Measurements from ENCODE around the gene C13orf42.

Gene C13orf42

DNA sequence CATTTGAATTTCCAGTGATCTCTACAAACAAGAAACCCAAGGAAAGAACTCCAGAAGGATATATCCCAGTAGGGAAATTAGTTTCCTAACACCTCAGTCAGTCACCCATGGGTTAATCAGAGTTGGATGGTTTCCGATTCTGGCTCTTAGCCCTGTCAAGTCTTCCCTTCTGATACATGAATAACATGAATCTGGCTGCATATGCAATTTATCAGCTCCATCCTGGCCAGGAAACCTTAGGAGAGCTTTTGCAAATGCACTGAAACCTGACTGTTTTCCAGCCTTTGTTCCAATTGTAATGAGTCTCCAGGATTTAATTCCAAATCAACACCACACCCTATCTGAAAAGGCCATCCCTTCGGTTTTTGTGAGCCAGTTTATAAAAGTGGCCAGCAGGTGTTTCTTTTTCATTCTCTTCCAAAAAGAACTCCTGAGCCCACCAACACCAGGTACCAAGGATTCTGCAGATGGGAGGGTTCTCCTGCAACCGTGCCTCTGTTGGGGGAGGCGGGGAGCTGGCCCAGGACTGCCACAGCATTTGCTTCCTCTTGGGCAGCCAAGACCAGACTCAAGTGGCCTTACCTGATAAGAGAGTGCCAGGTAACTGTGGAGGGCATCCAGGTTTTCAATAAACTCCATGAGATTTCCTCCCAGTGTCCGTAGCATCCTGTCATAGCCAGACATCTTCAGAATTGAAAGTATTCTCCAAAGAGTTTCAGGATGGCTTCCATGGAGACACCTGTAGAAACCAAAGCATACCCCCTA lies 77.5 kb downstream of the C13orf42 start:
- no peak for DNase-seq (ENCODE audit: low spot score)

DNA sequence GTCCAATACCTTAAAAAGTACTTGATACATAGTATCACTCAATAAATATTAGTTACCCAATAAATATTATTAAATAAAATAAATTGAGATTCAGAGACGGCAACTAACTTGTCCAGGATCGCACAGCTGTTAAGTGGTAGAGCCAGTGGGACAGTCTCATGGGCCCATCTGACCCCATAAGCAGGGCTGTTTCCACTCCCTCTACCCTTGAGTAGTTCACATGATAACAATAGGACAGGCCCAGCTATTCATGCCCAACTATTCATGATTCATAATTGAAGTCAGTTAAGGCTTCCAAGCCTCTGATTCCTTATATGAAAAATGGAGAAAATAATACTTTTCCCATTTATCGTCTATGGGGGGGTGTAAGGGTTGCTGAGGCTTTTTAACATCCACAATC lies 78.2 kb downstream of the C13orf42 start:
- DNase-seq (ENCODE audit: low spot score) = no peak
